ENCODE measurements around the gene PACRG.
"Not testable (repeated sequence)": the region's sequence is repeated elsewhere in the genome, so short reads cannot be mapped to it uniquely, and the experiment has no call there.

The PACRG gene

DNA sequence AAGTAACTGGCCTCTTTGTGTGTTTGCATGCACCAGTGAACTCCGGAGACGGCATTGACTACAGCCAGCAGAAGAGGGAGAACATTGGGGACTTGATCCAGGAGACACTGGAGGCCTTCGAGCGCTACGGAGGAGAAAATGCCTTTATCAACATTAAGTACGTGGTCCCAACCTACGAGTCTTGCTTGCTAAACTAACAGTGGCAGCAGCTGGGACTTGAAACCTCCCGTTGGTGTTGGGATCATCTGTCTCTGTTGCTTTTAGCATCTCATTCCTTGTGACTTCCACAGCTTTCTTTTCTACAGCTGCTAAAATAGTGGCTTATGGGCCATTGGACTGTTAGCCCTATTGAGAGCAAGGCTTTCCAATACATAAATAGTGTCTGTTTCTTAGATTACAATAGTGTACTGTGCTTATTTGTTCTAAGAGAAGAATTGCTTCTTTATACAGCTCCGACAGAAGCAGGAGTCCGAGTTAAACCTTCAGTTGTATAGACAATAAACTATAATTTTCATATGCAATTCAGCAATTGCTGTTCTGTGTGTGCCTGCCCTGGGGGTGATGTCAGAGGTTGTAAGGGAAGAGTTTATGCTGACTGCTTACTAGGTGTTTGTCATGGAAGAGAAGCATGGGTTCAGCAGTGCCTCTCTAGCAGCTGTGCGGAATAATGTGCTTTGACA is 587.2 kb downstream of the PACRG start:
- DNase-seq (ENCODE audit: low spot score) = no peak

GRCh38 chr6:163316866-163317495 is 589.2 kb downstream of the PACRG start:
- DNase-seq (ENCODE audit: low spot score) = not testable (repeated sequence)

DNA sequence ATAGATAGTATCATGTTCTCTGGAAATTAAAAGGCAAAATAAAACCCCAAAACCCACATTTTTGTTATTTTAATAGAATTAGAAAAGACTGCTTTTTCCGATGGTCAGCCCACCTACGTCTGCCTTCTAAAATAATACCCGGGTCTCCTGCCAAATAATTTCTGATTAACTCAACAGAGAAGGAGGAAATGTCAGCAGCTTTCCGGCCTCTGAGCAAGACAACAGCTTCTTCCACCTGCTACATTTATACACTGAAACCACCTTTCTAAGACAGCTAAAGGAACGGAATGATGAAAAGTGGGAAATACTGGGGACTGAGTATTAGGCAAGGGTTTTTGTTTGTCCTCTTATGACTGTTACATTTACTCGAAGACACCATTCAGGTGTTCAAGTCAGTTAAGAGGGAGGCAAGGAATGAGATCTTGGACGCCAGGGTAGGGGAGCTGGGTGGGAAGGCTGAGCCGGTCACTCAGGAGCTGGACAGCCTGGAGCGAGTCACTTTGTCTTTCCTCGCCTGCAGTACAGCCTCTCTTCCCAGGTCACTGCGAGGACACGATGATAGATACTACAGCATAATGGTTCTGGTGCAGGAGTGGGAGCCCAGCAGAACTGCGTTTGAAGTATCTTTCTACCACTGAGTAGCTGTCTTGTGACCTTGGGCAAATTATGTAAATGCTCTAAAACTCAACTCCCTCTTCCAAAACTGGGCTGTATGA is 590.5 kb downstream of the PACRG start:
- DNase-seq (ENCODE audit: low spot score) = no peak

GRCh38 chr6:163319609-163320366 is 592.0 kb downstream of the PACRG start:
- no peak for DNase-seq (ENCODE audit: low spot score)

DNA sequence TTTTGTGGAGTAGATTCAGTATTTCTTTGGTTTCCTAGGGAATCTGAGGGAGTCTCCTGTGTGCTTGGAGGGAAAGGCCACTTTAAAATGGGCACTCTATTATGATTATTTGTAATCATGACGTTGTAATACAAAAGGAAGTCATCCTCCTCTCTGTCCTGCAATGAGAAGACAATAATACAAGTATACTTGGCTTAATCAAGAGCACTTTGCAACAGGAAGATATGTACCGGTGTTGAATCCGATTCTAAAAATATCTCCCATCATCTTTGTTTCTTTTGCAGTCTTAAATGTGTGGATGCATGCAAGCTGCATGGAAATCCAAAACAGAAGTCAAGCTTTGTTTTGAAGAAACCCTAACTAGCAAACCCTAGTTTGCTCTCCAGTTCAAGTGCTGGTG is 592.6 kb downstream of the PACRG start:
- no peak for DNase-seq (ENCODE audit: low spot score)

DNA sequence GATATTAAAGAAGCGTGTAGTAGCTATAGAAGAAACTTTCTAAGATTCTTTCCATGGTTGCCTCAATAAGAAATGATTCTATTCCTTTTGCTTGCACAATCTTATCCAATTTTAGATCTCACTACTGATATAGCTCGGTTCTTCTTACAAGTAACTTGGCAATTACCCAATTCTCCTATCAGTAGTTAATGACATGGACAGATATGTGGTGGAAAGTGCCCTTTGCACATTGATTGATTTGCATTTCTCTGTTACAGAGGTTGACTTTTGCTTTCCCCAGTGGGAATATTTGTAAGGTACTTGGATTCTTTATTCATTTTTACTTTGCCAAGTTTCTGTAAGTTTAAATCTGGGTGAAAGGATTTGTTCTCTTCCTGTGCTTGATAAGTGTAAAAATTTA is 593.0 kb downstream of the PACRG start:
- DNase-seq (ENCODE audit: low spot score) = no peak

GRCh38 chr6:163321717-163322116 is 593.9 kb downstream of the PACRG start:
- DNase-seq (ENCODE audit: low spot score) = no peak

DNA sequence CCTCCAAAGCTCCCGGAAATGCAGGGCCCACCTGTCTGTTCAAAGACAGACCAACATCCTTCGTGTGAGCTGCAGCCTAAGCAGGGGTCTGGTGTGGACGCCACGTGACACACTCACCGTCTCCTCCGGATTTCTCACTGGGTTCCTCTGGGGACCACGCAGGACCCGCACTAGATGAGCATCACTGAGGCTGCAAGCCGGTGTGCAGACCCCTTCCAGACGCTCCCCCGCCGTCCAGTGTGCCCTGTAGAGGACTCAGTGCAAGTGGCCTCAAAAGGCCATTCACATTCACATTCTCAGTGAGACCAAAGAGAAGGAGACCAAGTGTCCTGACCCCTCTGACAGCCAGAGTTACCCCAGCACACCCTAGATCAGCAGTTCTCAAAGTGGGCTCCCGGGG is 595.5 kb downstream of the PACRG start:
- no peak for DNase-seq (ENCODE audit: low spot score)

DNA sequence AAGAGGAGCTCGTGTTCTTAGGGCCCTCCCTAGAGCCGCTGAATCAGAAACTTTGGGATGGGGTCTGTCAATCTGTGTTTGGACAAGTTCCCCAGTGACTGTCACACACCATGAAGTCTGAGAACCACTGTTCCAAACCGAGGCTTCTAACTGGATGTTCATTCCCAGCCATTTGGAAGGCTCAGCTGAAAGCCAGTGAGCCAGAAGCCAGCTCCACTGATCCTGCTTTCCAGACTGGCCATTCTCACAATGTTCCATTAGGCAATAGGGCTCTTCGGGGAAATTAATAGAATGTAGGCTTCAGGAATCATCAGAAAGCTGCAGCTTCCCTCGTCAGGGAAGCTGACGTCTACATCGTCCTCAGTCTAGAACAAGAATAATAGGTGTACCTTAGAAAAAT is 595.9 kb downstream of the PACRG start:
- DNase-seq (ENCODE audit: low spot score) = no peak

GRCh38 chr6:163324326-163324687 is 596.5 kb downstream of the PACRG start:
- no peak for DNase-seq (ENCODE audit: low spot score)

- peak; percentile 85 for DNase-seq (ENCODE audit: low spot score)
Measured at GRCh38 chr6:163324688-163325389, 597.1 kb downstream of the PACRG start.

- no peak for DNase-seq (ENCODE audit: low spot score)
Measured at GRCh38 chr6:163325390-163325784, 597.6 kb downstream of the PACRG start.

GRCh38 chr6:163327165-163327880 is 599.5 kb downstream of the PACRG start:
- no peak for DNase-seq (ENCODE audit: low spot score)

GRCh38 chr6:163327921-163328320 is 600.1 kb downstream of the PACRG start:
- no peak for DNase-seq (ENCODE audit: low spot score)

DNA sequence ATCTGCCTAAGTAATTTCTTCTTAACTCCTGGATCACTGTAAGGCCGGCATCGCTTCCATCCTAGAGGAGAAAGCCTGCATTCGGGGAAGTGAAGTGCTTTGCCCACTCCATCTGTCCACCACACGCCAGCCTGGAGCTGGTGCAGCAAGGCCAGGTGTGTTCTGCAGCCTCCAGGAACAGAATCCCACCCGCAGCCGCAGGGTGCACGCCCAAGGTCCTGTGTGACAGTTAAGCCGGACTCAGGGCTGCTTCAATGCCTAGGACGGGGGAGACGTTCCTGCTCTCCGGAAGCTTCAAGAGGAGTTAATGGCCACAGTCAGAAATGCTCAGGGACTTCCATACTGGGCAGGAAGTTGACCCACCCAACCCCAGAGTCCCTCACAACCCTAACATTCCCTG is 600.6 kb downstream of the PACRG start:
- no peak for DNase-seq (ENCODE audit: low spot score)

- DNase-seq (ENCODE audit: low spot score) = no peak
Measured at GRCh38 chr6:163329991-163330390, 602.2 kb downstream of the PACRG start.

DNA sequence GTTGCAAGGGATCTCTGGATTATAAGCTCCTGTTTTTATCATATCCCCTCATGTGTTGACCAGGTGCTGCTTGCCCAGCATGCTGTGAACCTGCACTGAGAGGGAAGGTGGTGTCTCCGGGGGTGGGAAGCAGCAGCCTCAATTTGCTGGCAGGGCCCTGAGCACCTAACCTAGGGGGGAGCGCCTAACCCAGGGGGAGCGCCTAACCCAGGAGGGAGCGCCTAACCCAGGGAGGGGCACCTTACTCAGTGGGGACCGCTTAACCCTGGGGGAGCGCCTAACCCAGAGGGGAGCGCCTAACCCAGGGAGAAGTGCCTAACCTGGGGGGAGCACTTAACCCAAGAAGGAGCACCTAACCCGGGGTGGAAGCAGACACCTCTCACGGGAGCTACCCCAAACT is 603.5 kb downstream of the PACRG start:
- no peak for DNase-seq (ENCODE audit: low spot score)

GRCh38 chr6:163332575-163332974 is 604.8 kb downstream of the PACRG start:
- no peak for DNase-seq (ENCODE audit: low spot score)

- no peak for DNase-seq (ENCODE audit: low spot score)
Measured at GRCh38 chr6:163333038-163333437, 605.3 kb downstream of the PACRG start.

GRCh38 chr6:163333701-163334663 is 606.2 kb downstream of the PACRG start:
- DNase-seq (ENCODE audit: low spot score) = no peak

Measured in GM03348 (cell line).